Activated CD4-positive, alpha-beta T cell treated with anti-CD3 and anti-CD28 coated beads, Interleukin-2, amount 50 U/mL, for 4 hours (primary cell): Measurements from ENCODE around the gene WDR81.
A peak's percentile ranks its signal among the peaks of the same experiment; 100 is the strongest.
"Not testable (repeated sequence)": the region's sequence is repeated elsewhere in the genome, so short reads cannot be mapped to it uniquely, and the experiment has no call there.

ENCODE experiments used
- DNase-seq, 2 experiments: peaks; one replicate each; pipeline ENCODE4 v3.0.0-alpha.2; 2020

WDR81 gene

GRCh38 chr17:1713878-1714426 lies 10.6 kb upstream of the WDR81 start:
- no peak for DNase-seq

GRCh38 chr17:1714427-1714979 lies 10.0 kb upstream of the WDR81 start:
- DNase-seq: no peak

DNA sequence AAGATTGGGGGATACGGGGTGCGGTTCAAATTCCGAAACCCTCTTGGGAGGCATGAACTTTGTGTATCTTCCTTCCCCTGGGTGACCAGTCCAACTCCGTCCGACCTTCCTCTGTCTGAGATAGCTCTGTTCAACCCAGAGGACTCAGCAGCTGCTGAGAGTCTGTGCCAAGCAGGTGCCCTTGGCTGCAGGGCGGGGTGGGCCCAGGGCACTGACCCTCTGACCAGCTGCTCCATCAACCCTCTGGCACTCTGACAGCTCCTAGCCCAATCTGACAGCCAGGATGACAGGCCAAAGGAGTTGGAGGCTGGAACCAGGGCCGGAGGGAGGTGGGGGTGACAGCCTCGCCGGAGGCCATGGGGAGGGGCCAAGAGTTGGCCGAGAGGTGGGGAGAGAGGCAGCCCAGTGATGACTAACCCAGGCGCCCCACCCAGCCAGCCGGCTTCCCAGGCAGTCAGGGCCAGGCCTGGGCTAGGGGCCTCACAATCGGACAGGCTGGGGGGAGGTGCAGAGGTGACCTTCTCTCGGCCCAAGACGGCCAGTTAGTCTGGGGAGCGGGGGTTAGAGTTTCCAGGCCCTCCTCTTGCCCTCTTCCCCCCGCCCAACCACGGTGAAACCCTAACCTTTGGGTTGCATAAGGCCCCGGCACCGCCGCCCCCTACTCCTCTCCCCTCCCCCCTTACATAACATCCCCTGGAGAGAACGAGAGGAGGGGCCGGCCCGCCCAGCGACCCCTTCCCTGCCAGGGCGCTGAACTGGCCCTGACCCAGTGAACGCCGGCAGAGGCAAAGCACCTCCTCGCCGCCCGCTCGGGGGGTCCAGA lies 9.3 kb upstream of the WDR81 start:
- DNase-seq: peak; percentile 44 to 47

DNA sequence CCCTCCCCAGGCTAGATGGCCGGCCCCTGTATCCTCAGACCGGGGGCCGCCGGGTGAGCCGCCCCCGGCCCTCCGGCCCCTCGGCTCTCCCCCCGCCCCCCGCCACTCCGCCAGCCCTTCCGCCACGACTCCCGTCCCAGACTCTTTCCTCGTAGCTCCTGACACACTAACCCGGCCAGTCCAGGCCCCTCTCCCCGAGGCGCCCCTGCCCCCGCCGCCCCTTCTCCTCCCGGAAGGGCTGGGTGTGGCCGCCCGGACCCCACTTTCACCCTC lies 8.8 kb upstream of the WDR81 start:
- DNase-seq: no peak

DNA sequence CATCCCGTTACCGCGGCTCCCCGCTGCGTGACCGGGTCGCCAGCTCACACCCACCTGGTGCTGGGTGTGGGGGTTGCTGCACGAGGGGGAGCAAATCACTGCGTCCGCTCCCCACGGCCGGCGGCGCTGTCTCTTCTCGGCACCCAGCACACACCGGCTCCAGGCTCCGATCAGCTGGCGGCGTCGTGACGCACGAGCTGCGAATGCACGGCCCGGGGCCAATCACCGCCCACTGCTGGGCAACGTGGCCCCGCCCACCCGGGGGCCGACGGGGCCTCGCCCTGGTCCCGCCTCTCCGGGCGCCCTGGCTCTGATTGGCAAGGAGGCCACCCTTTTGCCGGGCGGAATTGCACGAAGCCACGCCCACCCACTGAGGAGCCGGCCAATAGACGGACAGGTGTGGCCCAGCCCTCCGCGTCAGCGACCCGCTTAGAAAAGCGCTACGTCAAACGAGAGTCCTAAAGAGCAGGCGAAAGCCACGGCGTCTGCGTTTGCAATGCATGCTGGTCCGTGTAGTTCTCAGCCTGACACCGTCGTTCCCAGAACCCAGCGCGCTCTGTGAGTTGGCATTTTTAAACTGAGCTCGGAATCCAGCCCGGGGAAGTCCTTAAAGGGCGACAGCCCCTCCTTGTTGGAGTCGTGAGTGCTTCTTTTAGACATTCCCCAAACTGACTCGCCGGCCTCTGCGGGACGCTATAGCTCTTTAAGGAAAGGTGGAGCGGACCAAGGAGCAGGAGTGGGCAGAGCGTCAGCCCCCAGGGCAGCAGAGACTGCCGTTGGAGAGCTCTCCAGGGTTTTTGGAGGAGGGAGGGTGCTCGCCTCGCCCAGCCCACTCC lies 8.2 kb upstream of the WDR81 start:
- peak; percentile 100 for DNase-seq

DNA sequence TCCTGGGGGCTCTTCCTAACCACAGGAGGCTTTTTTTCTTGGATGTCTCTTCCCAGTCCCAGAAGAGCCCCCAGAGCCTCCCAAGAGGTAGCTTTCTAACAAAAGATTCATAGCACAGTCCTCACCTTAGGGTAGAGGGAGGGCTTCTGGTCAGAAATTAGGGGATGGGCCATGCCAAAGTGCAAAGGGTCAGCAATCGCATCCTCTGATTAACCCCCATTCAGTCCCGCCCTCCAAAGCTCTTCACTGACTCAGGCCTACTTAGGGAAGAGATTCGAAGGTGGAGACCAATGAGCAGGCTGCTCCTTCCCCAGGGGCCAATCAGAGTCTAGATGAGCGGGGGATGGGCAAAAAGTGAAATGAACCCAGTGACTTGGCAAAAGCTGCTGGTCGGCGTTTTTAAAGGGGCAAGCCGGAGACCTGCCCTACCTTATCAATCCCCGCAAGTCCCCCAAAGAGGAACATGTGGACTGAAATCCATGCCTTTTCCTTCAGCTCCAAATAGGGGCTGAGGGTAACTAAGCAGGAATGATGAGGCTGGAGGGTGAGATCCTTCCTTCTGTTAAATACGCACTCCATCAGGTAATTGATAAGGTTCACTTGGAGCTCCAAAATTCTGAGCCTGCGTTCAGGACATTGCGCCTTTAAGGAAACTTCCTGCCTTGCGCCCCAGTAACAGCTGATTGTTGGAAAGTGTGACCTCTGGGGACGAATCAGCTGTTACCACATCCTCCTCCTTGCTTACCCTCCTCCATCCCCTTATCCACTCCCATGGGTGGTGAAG lies 7.4 kb upstream of the WDR81 start:
- DNase-seq: peak; percentile 72 to 77

- no peak for DNase-seq
These were observed 5.9 kb upstream of the WDR81 start for GRCh38 chr17:1718362-1719165.

GRCh38 chr17:1720856-1721386 lies 3.6 kb upstream of the WDR81 start:
- DNase-seq: peak; percentile 60 to 64

- not testable (repeated sequence) for DNase-seq
These were observed 2.5 kb upstream of the WDR81 start for GRCh38 chr17:1722022-1722421.

GRCh38 chr17:1724869-1725641 lies 551 bp downstream of the WDR81 start:
- DNase-seq: no peak

- DNase-seq: no peak
These were observed 1.4 kb downstream of the WDR81 start for GRCh38 chr17:1725642-1726511.

DNA sequence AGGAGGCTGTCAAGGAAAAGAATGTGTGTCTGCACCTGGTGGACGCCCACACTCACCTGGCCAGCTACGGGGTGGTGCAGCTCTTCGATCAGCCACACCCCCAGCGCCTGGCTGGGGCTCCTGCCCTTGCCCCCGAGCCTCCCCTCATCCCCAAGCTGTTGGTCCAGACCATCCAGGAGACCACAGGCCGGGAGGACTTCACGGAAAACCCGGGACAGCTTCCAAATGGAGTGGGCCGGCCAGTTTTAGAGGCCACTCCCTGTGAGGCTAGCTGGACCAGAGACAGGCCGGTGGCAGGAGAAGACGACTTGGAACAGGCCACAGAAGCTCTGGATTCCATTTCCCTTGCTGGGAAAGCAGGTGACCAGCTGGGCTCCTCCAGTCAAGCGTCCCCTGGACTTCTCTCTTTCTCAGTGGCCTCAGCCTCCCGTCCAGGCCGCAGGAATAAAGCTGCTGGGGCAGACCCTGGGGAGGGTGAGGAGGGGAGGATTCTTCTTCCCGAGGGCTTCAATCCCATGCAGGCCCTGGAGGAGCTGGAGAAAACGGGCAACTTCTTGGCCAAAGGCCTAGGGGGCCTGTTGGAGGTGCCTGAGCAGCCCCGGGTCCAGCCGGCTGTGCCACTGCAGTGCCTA lies 2.2 kb downstream of the WDR81 start:
- no peak for DNase-seq

DNA sequence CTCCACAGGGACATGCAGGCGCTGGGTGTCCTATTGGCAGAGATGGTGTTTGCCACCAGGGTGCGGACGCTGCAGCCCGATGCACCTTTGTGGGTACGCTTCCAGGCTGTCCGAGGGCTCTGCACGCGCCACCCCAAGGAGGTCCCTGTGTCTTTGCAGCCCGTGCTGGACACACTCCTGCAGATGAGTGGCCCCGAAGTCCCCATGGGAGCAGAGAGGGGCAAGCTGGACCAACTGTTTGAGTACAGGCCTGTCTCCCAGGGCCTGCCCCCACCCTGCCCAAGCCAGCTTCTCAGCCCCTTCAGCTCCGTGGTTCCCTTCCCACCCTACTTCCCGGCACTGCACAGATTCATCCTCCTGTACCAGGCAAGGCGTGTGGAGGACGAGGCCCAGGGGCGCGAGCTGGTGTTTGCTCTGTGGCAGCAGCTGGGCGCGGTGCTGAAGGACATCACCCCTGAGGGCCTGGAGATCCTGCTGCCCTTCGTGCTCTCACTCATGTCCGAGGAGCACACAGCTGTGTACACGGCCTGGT lies 2.8 kb downstream of the WDR81 start:
- no peak for DNase-seq

GRCh38 chr17:1727876-1728630 lies 3.5 kb downstream of the WDR81 start:
- DNase-seq: no peak

DNA sequence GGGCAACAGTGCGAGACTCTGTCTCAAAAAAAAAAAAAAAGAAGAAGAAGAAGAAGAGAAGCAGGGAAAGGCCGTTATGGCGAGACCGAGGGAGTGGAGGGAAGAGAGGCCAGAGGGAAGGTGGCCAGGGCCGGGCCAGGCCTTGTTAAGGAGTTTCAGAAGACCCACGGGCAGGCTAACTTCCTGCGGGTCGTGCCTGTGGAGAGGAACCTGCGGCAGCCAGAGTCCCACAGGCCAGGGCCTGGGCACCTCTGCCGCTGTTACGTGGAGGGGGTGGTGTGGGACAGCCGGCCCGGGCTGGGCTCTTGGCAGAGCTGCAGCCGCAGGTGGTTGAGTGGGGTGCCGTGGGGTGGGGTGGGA lies 5.4 kb downstream of the WDR81 start:
- DNase-seq: no peak

DNA sequence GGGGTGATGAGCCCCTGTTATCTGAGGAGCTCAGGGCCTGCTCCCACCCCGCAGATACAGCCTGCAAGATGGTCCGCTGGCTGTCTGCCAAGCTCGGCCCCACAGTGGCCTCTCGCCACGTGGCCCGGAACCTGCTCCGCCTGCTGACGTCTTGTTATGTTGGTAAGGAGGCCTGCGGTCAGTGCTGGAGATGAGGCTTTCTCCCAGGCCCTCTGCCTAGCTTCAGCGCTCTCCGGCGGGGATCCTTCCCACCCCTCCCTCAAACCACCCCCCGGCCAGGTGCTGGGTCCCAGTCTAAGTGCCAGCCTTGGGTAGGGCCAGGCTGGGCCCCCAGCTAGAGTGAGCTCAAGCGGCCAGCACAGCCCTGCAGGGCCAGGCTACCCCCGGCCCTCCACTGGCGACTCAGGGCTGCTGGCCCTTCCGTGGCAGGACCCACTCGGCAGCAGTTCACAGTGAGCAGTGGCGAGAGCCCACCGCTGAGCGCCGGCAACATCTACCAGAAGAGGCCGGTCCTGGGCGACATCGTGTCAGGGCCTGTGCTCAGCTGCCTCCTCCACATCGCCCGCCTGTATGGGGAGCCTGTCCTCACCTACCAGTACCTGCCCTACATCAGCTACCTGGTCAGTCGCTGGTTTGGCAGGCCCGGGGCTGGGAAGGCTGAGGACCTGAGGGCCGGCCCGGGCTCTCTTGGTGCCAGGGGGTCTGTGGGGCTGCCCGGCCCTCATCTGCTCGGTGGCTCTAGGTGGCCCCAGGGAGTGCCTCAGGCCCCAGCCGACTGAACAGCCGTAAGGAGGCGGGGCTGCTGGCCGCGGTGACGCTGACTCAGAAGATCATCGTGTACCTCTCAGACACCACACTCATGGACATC lies 6.1 kb downstream of the WDR81 start:
- no peak for DNase-seq

DNA sequence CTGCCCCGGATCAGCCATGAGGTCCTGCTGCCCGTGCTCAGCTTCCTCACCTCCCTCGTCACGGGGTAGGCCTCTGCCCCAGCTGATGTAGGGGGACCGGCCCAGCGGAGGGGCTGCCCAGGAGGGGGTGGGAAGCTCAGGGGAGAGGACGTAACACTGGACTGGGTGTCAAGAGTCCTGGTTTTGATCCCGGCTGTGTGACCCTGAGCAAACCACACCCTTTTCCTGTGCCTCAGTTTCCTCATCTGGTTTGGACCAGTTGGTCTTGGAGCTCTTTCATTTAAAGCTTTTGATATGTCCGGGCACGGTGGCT lies 6.6 kb downstream of the WDR81 start:
- no peak for DNase-seq
